WERI-Rb-1 (cell line): ENCODE measurements around the gene PIGW.

Experiments
- DNase-seq: peaks from one replicate; pipeline ENCODE4 v3.0.0-alpha.2; 2020
- H3K27ac ChIP-seq: fragments of 250-450 bp; sonication (Bioruptor Pico); 2 replicates; pipeline ENCODE4 v1.5.1; 2020; ENCODE audit warnings: mild to moderate bottlenecking, moderate library complexity
- H3K27me3 ChIP-seq: fragments of 250-450 bp; sonication (Bioruptor Pico); 2 replicates; pipeline ENCODE4 v1.5.1; 2021; ENCODE audit warnings: mild to moderate bottlenecking, low read depth, moderate library complexity; ENCODE audit not compliant: insufficient read depth, severe bottlenecking
- H3K36me3 ChIP-seq: fragments of 250-450 bp; sonication (Bioruptor Pico); 2 replicates; pipeline ENCODE4 v1.5.1; 2020; ENCODE audit warnings: mild to moderate bottlenecking, moderate library complexity
- H3K4me3 ChIP-seq: 2 replicates; pipeline ENCODE4 v1.5.1; 2011; ENCODE audit warnings: low read depth, mild to moderate bottlenecking, control low read depth, low read length
- H3K9me3 ChIP-seq: fragments of 250-450 bp; sonication (Bioruptor Pico); 2 replicates; pipeline ENCODE4 v1.5.1; 2021; ENCODE audit warnings: mild to moderate bottlenecking, moderate library complexity; ENCODE audit not compliant: severe bottlenecking
- CTCF ChIP-seq: IDR thresholded peaks from 2 replicates; pipeline ENCODE4 v1.5.1; 2011; ENCODE audit warnings: low read depth, mild to moderate bottlenecking, control low read depth, inconsistent platforms, low read length

PIGW gene

GRCh38 chr17:36533935-36534839, 600 bp upstream of the PIGW start:
- Histone ChIP-seq H3K36me3 (peaks cover 65% of the 10 kb centered on the region), H3K27me3 (no peaks in the 10 kb centered on the region), H3K4me3 (peak overlapping the region; percentile 96), H3K9me3 (no peaks in the 10 kb centered on the region), H3K27ac (peak overlapping the region; percentile 99)
- peak; percentile 83 for DNase-seq
- peak; percentile 62 for TF ChIP-seq CTCF

GRCh38 chr17:36535669-36536081, 888 bp downstream of the PIGW start:
- Histone ChIP-seq H3K4me3 (peak overlapping the region; percentile 96), H3K27me3 (no peaks in the 10 kb centered on the region), H3K9me3 (no peaks in the 10 kb centered on the region), H3K27ac (peak overlapping the region; percentile 99), H3K36me3 (peaks cover 58% of the 10 kb centered on the region)
- DNase-seq = no peak
- no peak for TF ChIP-seq CTCF

- Histone ChIP-seq H3K36me3 (peaks cover 28% of the 10 kb centered on the region), H3K27ac (no peak overlapping the region), H3K27me3 (no peaks in the 10 kb centered on the region), H3K4me3 (no peak overlapping the region), H3K9me3 (no peaks in the 10 kb centered on the region)
- TF ChIP-seq CTCF = no peak
- DNase-seq = no peak
These were observed 5.9 kb downstream of the PIGW start for GRCh38 chr17:36540696-36541095.

GRCh38 chr17:36542755-36543154, 8.0 kb downstream of the PIGW start:
- Histone ChIP-seq H3K27ac (no peak overlapping the region), H3K4me3 (no peak overlapping the region), H3K9me3 (no peaks in the 10 kb centered on the region), H3K27me3 (no peaks in the 10 kb centered on the region), H3K36me3 (peaks cover 18% of the 10 kb centered on the region)
- TF ChIP-seq CTCF = no peak
- no peak for DNase-seq

- peak overlapping the region; percentile 77 for H3K4me3 ChIP-seq
- no peaks in the 10 kb centered on the region for H3K27me3 ChIP-seq
- peak; percentile 53 for DNase-seq
- H3K9me3 ChIP-seq = no peaks in the 10 kb centered on the region
- H3K27ac ChIP-seq = peak overlapping the region; percentile 99
- 0 out of 2 replicates have a peak, but pooled peaks have one; percentile 13 for TF ChIP-seq CTCF
- peaks cover 25% of the 10 kb centered on the region for H3K36me3 ChIP-seq
These were observed 9.2 kb downstream of the PIGW start for GRCh38 chr17:36544044-36544306.
